Suprapubic skin (tissue), 4 donors: ENCODE data around the gene C14orf119.

Experiments
- CTCF ChIP-seq, 2 donors: fragments of 200-600 bp in 1 of 2; fragments of 450-650 bp in 1 of 2; sonication (generic) in 1 of 2; IDR thresholded peaks; one replicate each; pipeline ENCODE4 v1.5.1; 2016 to 2019; ENCODE audit warnings: antibody characterized with exemption in 2 of 2, mild to moderate bottlenecking in 1 of 2, moderate library complexity in 1 of 2
- EP300 ChIP-seq: sonication (generic); formaldehyde crosslinking; IDR thresholded peaks from one replicate; pipeline ENCODE4 v1.6.1; 2017; ENCODE audit warnings: antibody characterized with exemption
- POLR2AphosphoS5 ChIP-seq, 3 donors: sonication (generic); formaldehyde crosslinking; IDR thresholded peaks; one replicate each; pipeline ENCODE4 v1.6.1; 2017; ENCODE audit warnings: antibody characterized with exemption in 3 of 3

- TF ChIP-seq CTCF (IDR thresholded peaks at IDR 0.05) (no peak), EP300 (no peak), POLR2AphosphoS5 (IDR thresholded peaks at IDR 0.05) (no peak)
Observed at GRCh38 chr14:23055147-23055550, 40.2 kb upstream of the C14orf119 start.
